SU-DHL-6 (cell line): ENCODE data around the gene CLIC6.

Experiments
- H2AFZ ChIP-seq: fragments of 200-600 bp; sonication (generic); 2 replicates; pipeline ENCODE4 v1.6.1; 2014; ENCODE audit warnings: low read depth, mild to moderate bottlenecking, moderate library complexity, mixed read lengths, antibody characterized with exemption, low read length; ENCODE audit not compliant: severe bottlenecking
- H3F3A ChIP-seq: fragments of 200-600 bp; shearing (Covaris generic); 2 replicates; pipeline ENCODE4 v1.6.0; 2016; ENCODE audit warnings: antibody characterized with exemption, mild to moderate bottlenecking; ENCODE audit not compliant: insufficient read depth
- H3K27ac ChIP-seq: fragments of 200-600 bp; sonication (generic); 2 replicates; pipeline ENCODE4 v1.5.1; 2016; ENCODE audit warnings: low read depth, mild to moderate bottlenecking, low read length, moderate library complexity, mixed read lengths
- H3K27me3 ChIP-seq: fragments of 200-600 bp; sonication (generic), shearing (Covaris generic); 2 replicates; pipeline ENCODE4 v1.6.0; 2014; ENCODE audit warnings: mild to moderate bottlenecking, low read length
- H3K36me3 ChIP-seq: fragments of 200-600 bp; sonication (generic); 2 replicates; pipeline ENCODE4 v1.6.1; 2014; ENCODE audit warnings: mild to moderate bottlenecking, low read length, mixed read lengths
- H3K4me2 ChIP-seq: fragments of 300-600, 200-600 bp; shearing (Covaris generic), sonication (generic); 2 replicates; pipeline ENCODE4 v1.6.0; 2014; ENCODE audit warnings: low read length, low read depth, mild to moderate bottlenecking; ENCODE audit not compliant: poor library complexity, severe bottlenecking
- H3K4me3 ChIP-seq: fragments of 200-600 bp; sonication (generic); 2 replicates; pipeline ENCODE4 v1.5.1; 2014; ENCODE audit warnings: antibody characterized with exemption, low read length, mild to moderate bottlenecking, mixed read lengths; ENCODE audit not compliant: insufficient read depth, poor library complexity, severe bottlenecking
- H3K79me2 ChIP-seq: fragments of 200-600 bp; sonication (generic); 2 replicates; pipeline ENCODE4 v1.6.1; 2014; ENCODE audit warnings: mild to moderate bottlenecking, low read length, moderate library complexity; ENCODE audit not compliant: insufficient read depth
- H3K9ac ChIP-seq: fragments of 200-600 bp; sonication (generic); 2 replicates; pipeline ENCODE4 v1.7.0; 2014; ENCODE audit warnings: mild to moderate bottlenecking, low read length
- H3K9me2 ChIP-seq: fragments of 200-600 bp; sonication (generic); replicated peaks from 2 replicates; pipeline ENCODE4 v1.6.1; 2014; ENCODE audit warnings: low read length; ENCODE audit not compliant: insufficient read depth
- H3K9me3 ChIP-seq: fragments of 200-600 bp; sonication (generic); 2 replicates; pipeline ENCODE4 v1.6.1; 2014; ENCODE audit warnings: low read length, mixed read lengths; ENCODE audit not compliant: insufficient read depth
- H4K20me1 ChIP-seq: fragments of 200-600 bp; sonication (generic); 2 replicates; pipeline ENCODE4 v1.6.1; 2014; ENCODE audit warnings: low read depth, mild to moderate bottlenecking, antibody characterized with exemption, low read length, moderate library complexity, mixed read lengths
- CTCF ChIP-seq: fragments of 200-600 bp; sonication (generic); IDR thresholded peaks from one replicate; pipeline ENCODE4 v1.5.1; 2017; ENCODE audit warnings: antibody characterized with exemption, mild to moderate bottlenecking, low read length, moderate library complexity; ENCODE audit not compliant: insufficient read depth, poor library complexity, severe bottlenecking
- EZH2phosphoT487 ChIP-seq: fragments of 200-600 bp; sonication (generic), shearing (Covaris generic); conservative IDR thresholded peaks from 2 replicates; pipeline ENCODE4 v1.6.1; 2018; ENCODE audit warnings: mild to moderate bottlenecking, antibody characterized with exemption, low read length, moderate library complexity, mixed read lengths

Gene CLIC6

GRCh38 chr21:34674468-34674867, 5.7 kb downstream of the CLIC6 start:
- Histone ChIP-seq H3K9ac (no peak overlapping the region), H3K27me3 (no peaks in the 10 kb centered on the region), H4K20me1 (no peaks in the 10 kb centered on the region), H3K27ac (no peak overlapping the region), H3K4me2 (no peak overlapping the region), H2AFZ (no peak overlapping the region), H3K79me2 (no peaks in the 10 kb centered on the region), H3K4me3 (no peak overlapping the region), H3F3A (no peaks in the 10 kb centered on the region), H3K36me3 (no peaks in the 10 kb centered on the region), H3K9me3 (no peaks in the 10 kb centered on the region), H3K9me2 (no peaks in the 10 kb centered on the region)
- TF ChIP-seq EZH2phosphoT487 (no peak), CTCF (no peak)

GRCh38 chr21:34675871-34676270, 7.1 kb downstream of the CLIC6 start:
- TF ChIP-seq EZH2phosphoT487 = no peak
- TF ChIP-seq CTCF = no peak
- Histone ChIP-seq H3K9ac (no peak overlapping the region), H3F3A (no peaks in the 10 kb centered on the region), H3K9me3 (no peaks in the 10 kb centered on the region), H3K4me2 (no peak overlapping the region), H3K4me3 (no peak overlapping the region), H2AFZ (no peak overlapping the region), H3K27me3 (no peaks in the 10 kb centered on the region), H3K9me2 (no peaks in the 10 kb centered on the region), H4K20me1 (no peaks in the 10 kb centered on the region), H3K79me2 (no peaks in the 10 kb centered on the region), H3K36me3 (no peaks in the 10 kb centered on the region), H3K27ac (no peak overlapping the region)

GRCh38 chr21:34679051-34679450, 10.3 kb downstream of the CLIC6 start:
- Histone ChIP-seq H3K4me2 (no peak overlapping the region), H3K79me2 (no peaks in the 10 kb centered on the region), H3K27ac (no peak overlapping the region), H3K4me3 (no peak overlapping the region), H3K36me3 (no peaks in the 10 kb centered on the region), H2AFZ (no peak overlapping the region), H3K9me3 (no peaks in the 10 kb centered on the region), H3F3A (no peaks in the 10 kb centered on the region), H3K27me3 (no peaks in the 10 kb centered on the region), H3K9me2 (no peaks in the 10 kb centered on the region), H3K9ac (no peak overlapping the region), H4K20me1 (no peaks in the 10 kb centered on the region)
- TF ChIP-seq EZH2phosphoT487 (no peak), CTCF (no peak)
